ENCODE results near the gene AP3B1.

AP3B1 gene

DNA sequence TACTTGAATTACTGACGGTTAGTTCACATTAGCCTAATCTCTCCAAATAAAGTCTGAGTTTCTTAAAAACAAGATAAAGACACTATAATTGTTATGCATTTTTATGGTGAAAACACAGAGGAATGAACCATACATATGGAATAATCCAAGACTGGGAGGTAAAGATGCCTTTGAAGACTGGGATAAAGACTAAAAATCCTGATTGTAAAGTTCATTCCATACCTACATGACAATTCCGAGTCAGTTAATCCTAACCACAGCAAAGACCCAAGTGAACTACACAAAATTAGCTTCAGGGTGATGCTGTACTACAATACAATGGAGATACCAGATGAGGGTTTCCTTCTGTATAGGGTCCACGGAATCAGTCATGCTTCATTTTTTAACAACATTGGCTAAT is 6.3 kb downstream of the AP3B1 start:
- no peak for DNase-seq (ENCODE audit: low spot score)

DNA sequence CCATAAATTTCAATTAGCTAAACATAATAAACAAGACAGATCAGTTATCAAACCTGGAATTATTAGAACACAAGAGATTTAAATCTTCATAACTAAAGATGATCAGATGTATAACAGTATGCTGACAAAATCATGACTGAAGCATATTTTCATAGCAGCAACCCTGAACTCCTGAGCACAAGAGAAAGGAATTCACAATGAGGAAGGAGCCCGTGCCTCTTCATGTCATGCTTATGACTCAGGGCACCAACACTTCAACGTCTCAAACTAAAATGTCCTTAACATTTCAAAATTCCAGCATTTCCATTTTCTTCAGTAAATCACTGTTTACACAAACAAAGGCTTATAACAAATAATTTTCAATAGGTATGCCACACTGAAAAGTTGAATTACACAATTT is 6.7 kb downstream of the AP3B1 start:
- peak; percentile 78 for DNase-seq (ENCODE audit: low spot score)

DNA sequence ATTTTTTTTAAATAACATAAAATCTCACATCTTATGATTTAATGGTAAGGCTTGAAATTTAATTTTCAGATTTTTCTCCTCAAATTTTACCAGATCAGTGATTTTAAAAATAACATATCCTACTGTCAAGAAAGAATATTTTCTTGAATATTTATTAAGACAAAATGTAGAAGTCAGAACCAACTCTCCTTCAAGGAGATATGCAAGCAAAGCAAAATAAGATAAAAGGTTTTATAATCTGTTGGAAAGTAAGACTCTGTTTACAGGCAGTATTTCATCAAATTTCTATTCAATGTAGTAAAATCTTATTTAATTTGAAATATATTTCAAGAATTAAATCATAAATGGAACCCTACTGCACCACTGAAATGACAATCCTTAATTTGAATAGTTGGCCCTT is 7.3 kb downstream of the AP3B1 start:
- no peak for DNase-seq (ENCODE audit: low spot score)

GRCh38 chr5:78286290-78286689 is 8.2 kb downstream of the AP3B1 start:
- no peak for DNase-seq (ENCODE audit: low spot score)

GRCh38 chr5:78283802-78284201 is 10.7 kb downstream of the AP3B1 start:
- DNase-seq (ENCODE audit: low spot score) = no peak

GRCh38 chr5:78283105-78283504 is 11.4 kb downstream of the AP3B1 start:
- DNase-seq (ENCODE audit: low spot score) = no peak

DNA sequence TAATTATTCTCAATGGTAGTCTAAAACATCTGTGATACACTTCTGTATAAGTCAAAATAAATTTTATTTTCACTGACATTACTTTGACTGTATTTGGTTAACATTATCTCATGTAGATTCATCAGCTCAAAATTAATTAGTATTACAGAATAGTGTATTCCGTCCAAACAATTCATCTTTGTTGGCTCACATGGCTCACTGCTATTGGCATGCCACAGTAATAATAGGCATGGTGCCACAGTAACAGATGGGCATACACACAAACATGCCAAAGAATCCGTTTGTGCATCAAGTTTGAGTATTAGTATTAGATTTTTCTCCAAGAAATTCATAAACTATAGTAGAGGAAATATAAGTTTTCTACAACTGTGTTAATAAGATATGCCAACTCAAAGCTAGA is 14.2 kb downstream of the AP3B1 start:
- no peak for DNase-seq (ENCODE audit: low spot score)

GRCh38 chr5:78279194-78279593 is 15.3 kb downstream of the AP3B1 start:
- DNase-seq (ENCODE audit: low spot score) = no peak

- no peak for DNase-seq (ENCODE audit: low spot score)
Measured at GRCh38 chr5:78277715-78278114, 16.8 kb downstream of the AP3B1 start.

DNA sequence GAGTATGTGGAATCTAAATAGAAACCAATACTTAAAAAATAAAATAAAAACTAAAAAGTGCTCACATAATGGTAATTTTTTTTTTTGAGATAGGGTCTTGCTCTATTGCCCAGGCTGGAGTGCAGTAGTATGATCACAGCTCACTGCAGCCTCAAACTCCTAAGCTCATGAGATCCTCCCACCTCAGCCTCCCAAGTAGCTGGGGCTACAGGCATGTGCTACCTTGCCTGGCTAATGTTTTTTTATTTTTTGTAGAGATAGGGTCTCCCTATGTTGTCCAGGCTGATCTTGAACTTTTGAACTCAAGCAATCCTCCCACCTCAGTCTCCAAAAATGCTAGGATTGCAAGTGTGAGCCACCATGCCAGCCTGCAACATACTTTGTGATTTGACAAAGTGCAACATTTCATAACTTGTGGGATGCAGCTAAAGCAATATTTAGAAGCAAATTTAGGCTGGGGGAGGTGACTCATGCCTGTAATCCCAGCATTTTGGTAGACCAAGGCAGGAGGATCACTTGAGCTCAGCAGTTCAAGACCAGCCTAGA is 18.4 kb downstream of the AP3B1 start:
- DNase-seq (ENCODE audit: low spot score) = no peak

DNA sequence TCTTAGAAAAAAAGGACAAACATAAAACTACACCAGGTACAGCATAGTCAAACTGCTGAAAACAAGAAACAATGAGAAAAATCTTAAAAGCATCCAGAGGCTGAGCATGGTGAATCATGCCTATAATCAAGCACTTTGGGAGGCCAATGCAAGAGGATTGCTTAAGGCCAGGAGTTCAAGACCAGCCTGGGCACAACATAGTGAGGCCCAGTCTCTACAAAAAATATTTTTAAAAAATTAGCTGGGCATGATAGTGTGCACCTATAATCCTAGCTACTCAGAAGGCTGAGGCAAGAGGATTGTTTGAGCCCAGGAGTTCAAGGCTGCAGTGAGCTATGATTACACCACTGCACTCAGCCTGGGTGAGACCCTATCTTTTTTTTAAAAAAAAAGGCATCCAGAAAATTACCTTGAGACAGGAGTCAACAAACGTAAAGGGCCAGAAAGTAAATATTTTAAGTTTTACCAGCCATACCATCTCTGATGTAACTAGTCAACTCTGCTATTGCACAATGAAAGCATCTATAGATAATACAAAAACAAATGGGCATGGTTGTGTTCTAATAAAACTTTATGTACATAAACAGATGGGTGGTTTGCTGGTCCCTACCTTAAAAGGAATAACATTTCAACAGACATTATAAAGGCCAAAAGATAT is 19.8 kb downstream of the AP3B1 start:
- no peak for DNase-seq (ENCODE audit: low spot score)

GRCh38 chr5:78273436-78273835 is 21.1 kb downstream of the AP3B1 start:
- no peak for DNase-seq (ENCODE audit: low spot score)

GRCh38 chr5:78271766-78272165 is 22.7 kb downstream of the AP3B1 start:
- DNase-seq (ENCODE audit: low spot score) = no peak

DNA sequence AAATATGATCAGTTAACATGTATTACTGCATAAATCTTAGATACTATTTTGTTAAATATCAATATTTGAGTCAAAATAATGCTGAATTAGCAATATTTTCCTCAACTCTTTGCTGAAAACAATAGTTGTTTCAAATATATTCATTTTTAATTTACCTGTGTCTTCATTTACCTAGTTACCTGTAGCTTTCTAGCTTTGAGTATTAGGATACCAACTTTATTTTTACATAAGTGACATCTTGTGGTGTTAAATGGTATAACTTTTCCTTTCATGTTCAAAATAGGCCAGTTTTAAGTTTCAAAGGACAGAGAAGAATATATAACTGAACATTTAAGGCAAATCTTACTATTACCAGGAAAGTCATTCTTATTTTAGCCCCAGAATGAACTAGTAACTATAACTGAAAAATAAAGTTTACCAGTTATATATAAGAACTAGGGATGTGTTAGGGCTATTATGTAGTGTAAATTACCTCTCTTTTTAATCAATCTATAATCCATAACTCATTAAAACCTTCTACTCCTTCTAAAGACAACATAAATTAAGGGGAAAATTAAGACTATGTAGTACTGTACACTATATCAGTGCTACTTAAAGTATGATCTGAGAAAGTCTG is 25.3 kb downstream of the AP3B1 start:
- DNase-seq (ENCODE audit: low spot score) = peak; percentile 18

DNA sequence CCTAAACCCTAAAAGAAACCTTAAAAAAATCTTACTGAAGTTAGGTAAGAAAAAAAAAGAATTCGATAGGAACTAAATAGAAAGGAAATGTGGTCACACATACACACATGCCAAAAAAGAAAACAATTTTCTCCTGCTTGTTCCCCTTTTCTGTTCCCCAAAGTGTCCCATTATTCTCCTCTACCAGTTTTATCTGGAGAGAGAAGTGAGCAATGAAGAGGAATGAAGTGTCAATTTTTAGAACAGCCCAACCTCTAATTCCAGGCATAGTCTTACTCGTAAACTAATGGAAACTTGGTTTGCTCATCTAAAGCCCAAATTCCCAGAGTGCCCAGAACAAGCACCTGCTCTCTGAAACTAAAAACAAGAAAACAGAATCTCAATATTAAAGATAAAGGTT is 26.1 kb downstream of the AP3B1 start:
- no peak for DNase-seq (ENCODE audit: low spot score)

- DNase-seq (ENCODE audit: low spot score) = no peak
Measured at GRCh38 chr5:78265163-78265562, 29.3 kb downstream of the AP3B1 start.

- DNase-seq (ENCODE audit: low spot score) = no peak
Measured at GRCh38 chr5:78264600-78264999, 29.9 kb downstream of the AP3B1 start.

DNA sequence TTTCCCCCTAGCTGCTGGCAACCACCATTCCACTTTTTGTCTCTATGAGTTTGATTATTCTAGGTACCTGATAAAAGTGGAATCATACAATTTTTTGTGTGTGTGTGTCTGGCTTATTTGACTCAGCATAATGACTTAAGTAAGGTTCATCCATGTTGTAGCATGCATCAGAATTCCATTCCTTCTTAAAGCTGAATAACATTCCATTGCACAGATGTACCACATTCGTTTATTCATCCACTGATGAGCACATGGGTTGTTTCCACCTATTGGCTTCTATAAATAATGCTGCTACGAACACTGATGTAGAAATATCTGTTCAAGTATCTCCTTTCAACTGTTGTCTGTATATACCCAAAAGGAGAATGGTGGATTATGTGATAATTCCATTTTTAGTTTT is 33.7 kb downstream of the AP3B1 start:
- DNase-seq (ENCODE audit: low spot score) = no peak

DNA sequence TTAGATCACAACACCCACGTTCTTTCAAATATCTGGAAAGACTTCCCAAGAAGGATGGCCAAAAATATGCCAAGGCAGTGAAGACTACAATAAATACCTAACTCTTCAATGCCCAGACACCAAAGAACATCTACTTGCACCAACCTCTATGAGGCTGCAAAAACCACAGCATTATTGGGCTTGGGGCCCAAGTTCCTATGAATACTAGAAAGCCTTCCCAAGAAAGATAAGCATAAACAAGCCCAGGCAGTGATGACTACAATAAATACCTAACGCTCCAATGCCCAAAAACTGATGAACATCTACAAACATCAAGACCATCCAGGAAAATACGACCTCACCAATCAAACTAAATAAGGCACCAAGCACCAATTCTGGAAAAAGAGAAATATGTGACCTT is 41.3 kb downstream of the AP3B1 start:
- DNase-seq (ENCODE audit: low spot score) = no peak

DNA sequence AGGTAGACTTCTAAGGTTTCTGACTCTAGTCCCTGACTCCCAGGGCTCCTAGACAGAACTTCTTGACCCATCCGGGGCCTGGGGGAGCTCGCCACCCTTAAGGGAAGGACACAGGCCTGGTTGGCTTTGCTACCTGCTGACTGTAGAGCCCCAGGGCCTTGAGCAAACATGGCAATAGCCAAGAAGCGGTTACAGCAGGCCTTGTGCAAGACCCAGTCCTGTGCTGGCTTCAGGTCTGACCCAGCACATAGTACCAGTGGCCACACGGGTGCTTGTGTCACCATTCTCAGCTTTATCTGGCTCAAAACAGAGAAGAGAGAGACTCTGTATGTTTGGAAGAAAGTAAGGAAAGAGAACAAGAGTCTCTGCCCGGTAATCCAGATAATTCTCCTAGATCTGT is 41.8 kb downstream of the AP3B1 start:
- no peak for DNase-seq (ENCODE audit: low spot score)

DNA sequence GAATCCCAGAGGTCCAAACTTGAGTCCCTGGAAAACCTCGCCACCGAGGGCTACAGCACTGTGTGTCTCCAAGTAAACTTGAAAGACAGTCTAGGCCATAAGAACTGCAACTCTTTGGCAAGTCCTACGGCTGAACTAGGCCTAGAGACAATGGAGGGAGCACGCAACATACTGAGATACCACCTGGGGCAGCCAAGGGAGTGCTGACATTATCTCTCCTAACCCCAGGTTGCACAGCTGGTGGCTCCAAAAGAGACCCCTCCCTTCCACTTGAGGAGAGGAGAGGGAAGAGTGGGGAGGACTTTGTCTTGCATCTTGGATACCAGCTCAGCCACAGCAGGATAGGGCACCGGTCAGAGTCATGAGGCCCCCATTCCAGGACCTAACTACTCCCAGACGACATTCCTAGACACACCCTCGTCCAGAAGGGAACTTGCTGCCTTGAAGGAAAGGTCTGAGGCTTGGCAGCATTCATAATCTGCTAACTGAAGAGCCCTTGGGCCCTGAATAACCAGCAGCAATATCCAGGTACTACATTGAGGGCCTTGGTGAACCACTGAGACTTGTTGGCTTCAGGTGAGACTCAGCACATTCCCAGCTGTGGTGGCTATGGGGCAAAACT is 42.7 kb downstream of the AP3B1 start:
- DNase-seq (ENCODE audit: low spot score) = no peak

DNA sequence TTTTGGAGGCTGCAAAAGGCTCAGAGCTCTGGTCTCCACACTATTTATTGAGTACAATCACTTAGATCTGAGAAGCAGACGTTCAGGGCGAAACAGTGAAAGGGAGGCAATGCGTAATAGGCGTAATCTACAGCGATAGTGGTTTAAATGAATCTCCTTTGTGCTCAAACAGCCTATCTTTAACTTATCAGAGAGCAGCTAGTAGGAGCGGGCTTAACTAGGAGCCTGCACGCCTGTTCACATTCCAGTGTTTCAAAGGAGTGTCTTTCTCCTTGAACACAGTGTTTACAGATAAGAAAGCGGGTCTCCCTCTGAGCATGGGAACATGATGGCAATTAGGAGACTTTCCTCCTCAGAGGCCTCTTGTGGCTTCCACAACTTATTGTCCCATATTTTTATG is 49.4 kb downstream of the AP3B1 start:
- no peak for DNase-seq (ENCODE audit: low spot score)

GRCh38 chr5:78243639-78244038 is 50.9 kb downstream of the AP3B1 start:
- peak; percentile 67 for DNase-seq (ENCODE audit: low spot score)

DNA sequence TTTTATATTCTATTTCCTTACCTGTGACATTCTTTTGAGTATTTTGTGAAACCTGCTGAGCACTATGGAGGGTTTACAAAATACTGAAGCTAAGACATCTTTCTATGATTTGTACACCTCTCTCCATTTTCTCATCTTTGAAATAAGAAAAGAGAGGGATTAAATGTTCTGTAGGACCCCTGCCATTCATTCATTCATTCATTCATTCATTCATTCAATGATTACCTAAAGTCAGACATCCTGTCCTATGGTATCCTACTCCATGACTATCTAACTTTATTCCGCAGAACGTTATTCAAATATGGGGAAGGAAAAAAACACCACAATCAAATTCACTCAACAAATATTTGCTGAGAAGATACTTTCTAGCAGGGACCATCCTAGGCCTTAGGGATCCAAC is 51.4 kb downstream of the AP3B1 start:
- DNase-seq (ENCODE audit: low spot score) = no peak

Measured in AG08395 (cell line).